Measurements from ENCODE around the gene MAIP1.

The MAIP1 gene

GRCh38 chr2:199928226-199928625, 27.2 kb upstream of the MAIP1 start:
- H3K27ac ChIP-seq (ENCODE audit: low read depth, low read length), result no peak overlapping the region
- no peaks in the 10 kb centered on the region for H3K4me1 ChIP-seq (ENCODE audit: control insufficient read depth, insufficient read depth, low read length)
- no peak overlapping the region for H3K9ac ChIP-seq (ENCODE audit: low read length)
- no peaks in the 10 kb centered on the region for H3K36me3 ChIP-seq (ENCODE audit: control insufficient read depth, insufficient read depth, low read length)
- H3K4me3 ChIP-seq (ENCODE audit: low read length), result no peak overlapping the region
- no peaks in the 10 kb centered on the region for H3K27me3 ChIP-seq (ENCODE audit: control insufficient read depth, insufficient read depth, low read length)

GRCh38 chr2:199928626-199929025, 26.8 kb upstream of the MAIP1 start:
- no peak overlapping the region for H3K4me3 ChIP-seq (ENCODE audit: low read length)
- H3K27ac ChIP-seq (ENCODE audit: low read depth, low read length), result no peak overlapping the region
- H3K27me3 ChIP-seq (ENCODE audit: control insufficient read depth, insufficient read depth, low read length), result no peaks in the 10 kb centered on the region
- H3K36me3 ChIP-seq (ENCODE audit: control insufficient read depth, insufficient read depth, low read length), result no peaks in the 10 kb centered on the region
- no peaks in the 10 kb centered on the region for H3K4me1 ChIP-seq (ENCODE audit: control insufficient read depth, insufficient read depth, low read length)
- no peak overlapping the region for H3K9ac ChIP-seq (ENCODE audit: low read length)

GRCh38 chr2:199929262-199929661, 26.1 kb upstream of the MAIP1 start:
- Histone ChIP-seq H3K4me1 (ENCODE audit: control insufficient read depth, insufficient read depth, low read length) (no peaks in the 10 kb centered on the region), H3K36me3 (ENCODE audit: control insufficient read depth, insufficient read depth, low read length) (no peaks in the 10 kb centered on the region), H3K27ac (ENCODE audit: low read depth, low read length) (no peak overlapping the region), H3K4me3 (ENCODE audit: low read length) (no peak overlapping the region), H3K27me3 (ENCODE audit: control insufficient read depth, insufficient read depth, low read length) (no peaks in the 10 kb centered on the region), H3K9ac (ENCODE audit: low read length) (no peak overlapping the region)

- H3K4me3 ChIP-seq (ENCODE audit: low read length), result no peak overlapping the region
- H3K27ac ChIP-seq (ENCODE audit: low read depth, low read length), result no peak overlapping the region
- H3K9ac ChIP-seq (ENCODE audit: low read length), result no peak overlapping the region
Measured at GRCh38 chr2:199932312-199932855, 23.0 kb upstream of the MAIP1 start.

GRCh38 chr2:199933466-199933865, 21.9 kb upstream of the MAIP1 start:
- Histone ChIP-seq H3K4me3 (ENCODE audit: low read length) (no peak overlapping the region), H3K4me1 (ENCODE audit: control insufficient read depth, insufficient read depth, low read length) (no peaks in the 10 kb centered on the region), H3K9ac (ENCODE audit: low read length) (no peak overlapping the region), H3K36me3 (ENCODE audit: control insufficient read depth, insufficient read depth, low read length) (peaks cover 2% of the 10 kb centered on the region), H3K27me3 (ENCODE audit: control insufficient read depth, insufficient read depth, low read length) (no peaks in the 10 kb centered on the region), H3K27ac (ENCODE audit: low read depth, low read length) (no peak overlapping the region)

More at GRCh38 chr2:199932312-199932855, 23.0 kb upstream of the MAIP1 start:
- H3K36me3 ChIP-seq (ENCODE audit: control insufficient read depth, insufficient read depth, low read length), result peaks cover 2% of the 10 kb centered on the region
- no peaks in the 10 kb centered on the region for H3K4me1 ChIP-seq (ENCODE audit: control insufficient read depth, insufficient read depth, low read length)
- H3K27me3 ChIP-seq (ENCODE audit: control insufficient read depth, insufficient read depth, low read length), result no peaks in the 10 kb centered on the region

GRCh38 chr2:199936554-199936953, 18.8 kb upstream of the MAIP1 start:
- H3K4me1 ChIP-seq (ENCODE audit: control insufficient read depth, insufficient read depth, low read length), result no peaks in the 10 kb centered on the region
- H3K4me3 ChIP-seq (ENCODE audit: low read length), result no peak overlapping the region
- no peak overlapping the region for H3K27ac ChIP-seq (ENCODE audit: low read depth, low read length)
- H3K27me3 ChIP-seq (ENCODE audit: control insufficient read depth, insufficient read depth, low read length), result no peaks in the 10 kb centered on the region
- H3K36me3 ChIP-seq (ENCODE audit: control insufficient read depth, insufficient read depth, low read length), result peaks cover 2% of the 10 kb centered on the region
- H3K9ac ChIP-seq (ENCODE audit: low read length), result no peak overlapping the region

GRCh38 chr2:199940373-199940772, 15.0 kb upstream of the MAIP1 start:
- H3K36me3 ChIP-seq (ENCODE audit: control insufficient read depth, insufficient read depth, low read length), result peaks cover 2% of the 10 kb centered on the region

GRCh38 chr2:199943373-199943772, 12.0 kb upstream of the MAIP1 start:
- H3K27ac ChIP-seq (ENCODE audit: low read depth, low read length), result no peak overlapping the region
- no peaks in the 10 kb centered on the region for H3K4me1 ChIP-seq (ENCODE audit: control insufficient read depth, insufficient read depth, low read length)
- no peaks in the 10 kb centered on the region for H3K27me3 ChIP-seq (ENCODE audit: control insufficient read depth, insufficient read depth, low read length)
- H3K4me3 ChIP-seq (ENCODE audit: low read length), result no peak overlapping the region
- no peaks in the 10 kb centered on the region for H3K36me3 ChIP-seq (ENCODE audit: control insufficient read depth, insufficient read depth, low read length)
- H3K9ac ChIP-seq (ENCODE audit: low read length), result no peak overlapping the region

More at GRCh38 chr2:199940373-199940772, 15.0 kb upstream of the MAIP1 start:
- H3K27me3 ChIP-seq (ENCODE audit: control insufficient read depth, insufficient read depth, low read length), result no peaks in the 10 kb centered on the region
- H3K9ac ChIP-seq (ENCODE audit: low read length), result no peak overlapping the region
- no peaks in the 10 kb centered on the region for H3K4me1 ChIP-seq (ENCODE audit: control insufficient read depth, insufficient read depth, low read length)
- H3K27ac ChIP-seq (ENCODE audit: low read depth, low read length), result no peak overlapping the region
- H3K4me3 ChIP-seq (ENCODE audit: low read length), result no peak overlapping the region

- Histone ChIP-seq H3K4me3 (ENCODE audit: low read length) (no peak overlapping the region), H3K27ac (ENCODE audit: low read depth, low read length) (no peak overlapping the region), H3K36me3 (ENCODE audit: control insufficient read depth, insufficient read depth, low read length) (peaks cover 2% of the 10 kb centered on the region), H3K27me3 (ENCODE audit: control insufficient read depth, insufficient read depth, low read length) (no peaks in the 10 kb centered on the region), H3K4me1 (ENCODE audit: control insufficient read depth, insufficient read depth, low read length) (no peaks in the 10 kb centered on the region), H3K9ac (ENCODE audit: low read length) (no peak overlapping the region)
Measured at GRCh38 chr2:199946196-199946595, 9.2 kb upstream of the MAIP1 start.

GRCh38 chr2:199946836-199947235, 8.5 kb upstream of the MAIP1 start:
- peaks cover 2% of the 10 kb centered on the region for H3K36me3 ChIP-seq (ENCODE audit: control insufficient read depth, insufficient read depth, low read length)
- no peaks in the 10 kb centered on the region for H3K4me1 ChIP-seq (ENCODE audit: control insufficient read depth, insufficient read depth, low read length)
- H3K27ac ChIP-seq (ENCODE audit: low read depth, low read length), result no peak overlapping the region
- H3K4me3 ChIP-seq (ENCODE audit: low read length), result no peak overlapping the region
- H3K27me3 ChIP-seq (ENCODE audit: control insufficient read depth, insufficient read depth, low read length), result no peaks in the 10 kb centered on the region
- H3K9ac ChIP-seq (ENCODE audit: low read length), result no peak overlapping the region

GRCh38 chr2:199950396-199950795, 5.0 kb upstream of the MAIP1 start:
- Histone ChIP-seq H3K4me3 (ENCODE audit: low read length) (no peak overlapping the region), H3K27ac (ENCODE audit: low read depth, low read length) (no peak overlapping the region), H3K4me1 (ENCODE audit: control insufficient read depth, insufficient read depth, low read length) (peaks cover 2% of the 10 kb centered on the region), H3K9ac (ENCODE audit: low read length) (no peak overlapping the region), H3K36me3 (ENCODE audit: control insufficient read depth, insufficient read depth, low read length) (peaks cover 2% of the 10 kb centered on the region), H3K27me3 (ENCODE audit: control insufficient read depth, insufficient read depth, low read length) (no peaks in the 10 kb centered on the region)

GRCh38 chr2:199951023-199951422, 4.4 kb upstream of the MAIP1 start:
- peaks cover 2% of the 10 kb centered on the region for H3K36me3 ChIP-seq (ENCODE audit: control insufficient read depth, insufficient read depth, low read length)
- H3K4me3 ChIP-seq (ENCODE audit: low read length), result no peak overlapping the region
- no peak overlapping the region for H3K27ac ChIP-seq (ENCODE audit: low read depth, low read length)
- no peak overlapping the region for H3K9ac ChIP-seq (ENCODE audit: low read length)
- H3K4me1 ChIP-seq (ENCODE audit: control insufficient read depth, insufficient read depth, low read length), result peaks cover 2% of the 10 kb centered on the region
- no peaks in the 10 kb centered on the region for H3K27me3 ChIP-seq (ENCODE audit: control insufficient read depth, insufficient read depth, low read length)

- H3K27ac ChIP-seq (ENCODE audit: low read depth, low read length), result peak overlapping the region; percentile 89
- no peaks in the 10 kb centered on the region for H3K27me3 ChIP-seq (ENCODE audit: control insufficient read depth, insufficient read depth, low read length)
- peaks cover 2% of the 10 kb centered on the region for H3K36me3 ChIP-seq (ENCODE audit: control insufficient read depth, insufficient read depth, low read length)
- H3K4me1 ChIP-seq (ENCODE audit: control insufficient read depth, insufficient read depth, low read length), result peaks cover 8% of the 10 kb centered on the region
- peak overlapping the region; percentile 26 for H3K9ac ChIP-seq (ENCODE audit: low read length)
- H3K4me3 ChIP-seq (ENCODE audit: low read length), result peak overlapping the region; percentile 77
Measured at GRCh38 chr2:199955007-199955338, 409 bp upstream of the MAIP1 start.
